ENCODE data around the gene PDE3B. TPM values are rescaled to one million over a fixed set of nuclear protein-coding genes. Genes with fewer than 3 reads are reported as not detected.

The PDE3B gene
- total and polyA plus RNA-seq, 2 of the 4 experiments (the other 2 are of a cell fraction) = 0.21 to 1.3 TPM

DNA sequence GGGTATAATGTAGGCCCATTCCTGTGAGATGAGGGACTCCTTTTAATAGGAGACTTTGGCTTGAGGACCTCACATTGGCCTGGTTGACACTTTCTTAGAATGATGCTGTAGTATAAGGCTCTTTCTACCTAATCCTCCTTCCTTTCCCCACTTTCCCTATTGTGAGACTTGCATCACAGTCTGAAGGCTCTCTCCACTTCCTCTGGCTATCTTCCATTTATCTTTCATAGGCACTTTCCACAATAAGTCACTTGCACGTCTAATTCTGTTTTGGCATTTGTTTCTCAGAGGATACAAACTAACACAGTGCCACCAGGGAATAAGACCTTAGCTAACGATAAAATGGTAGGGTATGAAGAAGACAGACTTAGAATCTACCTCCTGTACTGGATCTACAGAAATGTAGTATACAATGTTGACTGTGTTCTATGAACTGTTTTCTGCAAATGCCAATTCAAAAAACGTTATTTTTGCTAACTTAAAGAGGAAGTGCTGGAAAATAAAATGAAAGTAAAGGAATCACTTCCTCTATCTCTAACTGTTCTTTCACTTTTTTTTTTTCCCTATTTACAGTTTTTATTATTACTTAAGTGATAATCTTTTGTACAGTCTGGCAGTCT is 17.9 kb upstream of the PDE3B start:
- Histone ChIP-seq H3K9ac (ENCODE audit: low read depth, low read length) (no peak overlapping the region), H3K36me3 (ENCODE audit: control insufficient read depth, insufficient read depth, low read length) (no peaks in the 10 kb centered on the region), H2BK20ac (ENCODE audit: low read depth, low read length) (no peak overlapping the region), H3K4me2 (ENCODE audit: low read depth, low read length) (no peak overlapping the region), H3K79me1 (ENCODE audit: low read depth in 1 of 2, low read length in 2 of 2) (no peaks in the 10 kb centered on the region), H3K9me1 (ENCODE audit: insufficient read depth, low read length) (no peaks in the 10 kb centered on the region), H4K5ac (ENCODE audit: low read depth, low read length) (no peak overlapping the region), H2BK120ac (ENCODE audit: low read depth, low read length) (no peak overlapping the region), H3K4me3 (ENCODE audit: insufficient read depth, low read depth, low read length) (no peak overlapping the region), H3K18ac (ENCODE audit: low read depth, low read length) (no peak overlapping the region), H3K27me3 (ENCODE audit: control insufficient read depth, insufficient read depth, low read length) (no peaks in the 10 kb centered on the region), H2AFZ (replicated peaks; ENCODE audit: low read length, poor library complexity) (no peak overlapping the region), H4K8ac (ENCODE audit: low read depth in 2 of 2, low read length in 2 of 2) (no peak overlapping the region), H2BK5ac (ENCODE audit: low read depth, low read length, poor library complexity, severe bottlenecking) (no peak overlapping the region), H3K23ac (ENCODE audit: low read depth, low read length) (no peak overlapping the region), H3K14ac (replicated peaks; ENCODE audit: low read depth, low read length) (no peak overlapping the region), H3K27ac (ENCODE audit: insufficient read depth, low read length) (no peak overlapping the region), H2AK9ac (replicated peaks; ENCODE audit: low read depth, low read length, poor library complexity) (no peak overlapping the region), H3K4me1 (ENCODE audit: control insufficient read depth, insufficient read depth, low read length) (no peaks in the 10 kb centered on the region), H4K91ac (ENCODE audit: insufficient read depth, low read depth, low read length) (no peak overlapping the region), H2BK15ac (ENCODE audit: low read depth, low read length) (no peak overlapping the region), H3K56ac (ENCODE audit: extremely low read depth, insufficient read depth, low read length) (no peak overlapping the region), H3K4ac (ENCODE audit: low read depth, low read length) (no peak overlapping the region), H3K9me3 (ENCODE audit: control insufficient read depth, insufficient read depth, low read length) (no peaks in the 10 kb centered on the region), H2AK5ac (ENCODE audit: low read depth, low read length) (no peak overlapping the region), H4K20me1 (ENCODE audit: insufficient read depth, low read length) (no peaks in the 10 kb centered on the region)
- ATAC-seq (ENCODE audit: low read depth) (no peak), DNase-seq (no peak)
- dilution Hi-C loops (cut with HindIII; ENCODE audit: low sequenced_read_pairs, unreplicated experiment) = no loop called here
- TF ChIP-seq RFX5 (IDR thresholded peaks at IDR 0.05; ENCODE audit: low read depth, low read length) = no peak
- TF ChIP-seq RAD21 (IDR thresholded peaks at IDR 0.05; ENCODE audit: low read length) = no peak
- TF ChIP-seq, protein P1, sequence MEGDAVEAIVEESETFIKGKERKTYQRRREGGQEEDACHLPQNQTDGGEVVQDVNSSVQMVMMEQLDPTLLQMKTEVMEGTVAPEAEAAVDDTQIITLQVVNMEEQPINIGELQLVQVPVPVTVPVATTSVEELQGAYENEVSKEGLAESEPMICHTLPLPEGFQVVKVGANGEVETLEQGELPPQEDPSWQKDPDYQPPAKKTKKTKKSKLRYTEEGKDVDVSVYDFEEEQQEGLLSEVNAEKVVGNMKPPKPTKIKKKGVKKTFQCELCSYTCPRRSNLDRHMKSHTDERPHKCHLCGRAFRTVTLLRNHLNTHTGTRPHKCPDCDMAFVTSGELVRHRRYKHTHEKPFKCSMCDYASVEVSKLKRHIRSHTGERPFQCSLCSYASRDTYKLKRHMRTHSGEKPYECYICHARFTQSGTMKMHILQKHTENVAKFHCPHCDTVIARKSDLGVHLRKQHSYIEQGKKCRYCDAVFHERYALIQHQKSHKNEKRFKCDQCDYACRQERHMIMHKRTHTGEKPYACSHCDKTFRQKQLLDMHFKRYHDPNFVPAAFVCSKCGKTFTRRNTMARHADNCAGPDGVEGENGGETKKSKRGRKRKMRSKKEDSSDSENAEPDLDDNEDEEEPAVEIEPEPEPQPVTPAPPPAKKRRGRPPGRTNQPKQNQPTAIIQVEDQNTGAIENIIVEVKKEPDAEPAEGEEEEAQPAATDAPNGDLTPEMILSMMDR (conservative IDR thresholded peaks at IDR 0.05; ENCODE audit: low read depth, low read length) = no peak
- no peak for TF ChIP-seq MAFK (IDR thresholded peaks at IDR 0.05; ENCODE audit: low read depth, low read length)
- no peak for TF ChIP-seq SMC3 (IDR thresholded peaks at IDR 0.05; ENCODE audit: low read depth, low read length)
- TF ChIP-seq POLR2A (IDR thresholded peaks at IDR 0.05; ENCODE audit: low read depth, low read length) = no peak
- TF ChIP-seq, protein P2, sequence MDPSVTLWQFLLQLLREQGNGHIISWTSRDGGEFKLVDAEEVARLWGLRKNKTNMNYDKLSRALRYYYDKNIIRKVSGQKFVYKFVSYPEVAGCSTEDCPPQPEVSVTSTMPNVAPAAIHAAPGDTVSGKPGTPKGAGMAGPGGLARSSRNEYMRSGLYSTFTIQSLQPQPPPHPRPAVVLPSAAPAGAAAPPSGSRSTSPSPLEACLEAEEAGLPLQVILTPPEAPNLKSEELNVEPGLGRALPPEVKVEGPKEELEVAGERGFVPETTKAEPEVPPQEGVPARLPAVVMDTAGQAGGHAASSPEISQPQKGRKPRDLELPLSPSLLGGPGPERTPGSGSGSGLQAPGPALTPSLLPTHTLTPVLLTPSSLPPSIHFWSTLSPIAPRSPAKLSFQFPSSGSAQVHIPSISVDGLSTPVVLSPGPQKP (IDR thresholded peaks at IDR 0.05; ENCODE audit: borderline replicate concordance, low read depth, low read length) = no peak
- TF ChIP-seq BHLHE40 (IDR thresholded peaks at IDR 0.05; ENCODE audit: low read depth, low read length) = no peak
- TF ChIP-seq NFE2L2 (IDR thresholded peaks at IDR 0.05; ENCODE audit: low read depth, low read length) = no peak
- no peak for TF ChIP-seq MXI1 (IDR thresholded peaks at IDR 0.05; ENCODE audit: borderline replicate concordance, low read depth, low read length)
- no TSS peak for BruUV-seq (replicated peaks)
- in situ Hi-C loops (cut with MboI; ENCODE audit: low sequenced_read_pairs) = no loop called here
- no CpG with 5 or more reads among the region's 3 CpGs for WGBS, 2 experiments (ENCODE audit: extremely low coverage in 2 of 2, insufficient read length in 1 of 2)
- CTCF ChIA-PET = no interaction called here
- intact Hi-C loops (cut with micrococcal nuclease) = no loop called here
- POLR2A ChIA-PET (ENCODE audit: unreplicated experiment) = no interaction called here

Measured in IMR-90 (cell line).